Spleen (tissue), 7 donors: Measurements from ENCODE around the gene HDAC5.

Experiments used
- CTCF ChIP-seq, 11 experiments: fragments of 200-600 bp in 7 of 11; fragments of 450-650 bp in 4 of 11; sonication (generic) in 4 of 11; IDR thresholded peaks in 8 of 11; conservative IDR thresholded peaks in 3 of 11; 1 replicate in 7 of 11; 2 replicates in 4 of 11; pipeline versions ENCODE4 v1.4.0 to v1.8.0; 2016 to 2021; ENCODE audit warnings: antibody characterized with exemption in 11 of 11, inconsistent platforms in 4 of 11, mild to moderate bottlenecking in 1 of 11
- POLR2AphosphoS5 ChIP-seq, 3 donors: sonication (generic); formaldehyde crosslinking; IDR thresholded peaks; one replicate each; pipeline ENCODE4 v1.5.1; 2017; ENCODE audit warnings: antibody characterized with exemption in 3 of 3
- donor health status: DM: no; HTN: no; CAD: no; lungs with moderate emphysema.
- donor health status: DM: no; HTN: no; CAD: no.
- donor health status: DM: no; HTN: no; CAD: no.

GRCh38 chr17:44075598-44076293 lies 47.7 kb downstream of the HDAC5 start:
- TF ChIP-seq POLR2AphosphoS5 (IDR thresholded peaks at IDR 0.05) = peak in 1 of 3 donors; percentile 62
- no peak for TF ChIP-seq CTCF (IDR thresholded peaks at IDR 0.05 in 8 of 11, conservative IDR thresholded peaks at IDR 0.05 in 3 of 11)
